ENCODE measurements around the gene ARIH1. TPM values are rescaled to one million over a fixed set of nuclear protein-coding genes. Genes with fewer than 3 reads are reported as not detected.
A peak's percentile ranks its signal among the peaks of the same experiment; 100 is the strongest.

ARIH1 gene
- total and polyA plus RNA-seq, 2 of the 4 experiments (the other 2 are of a cell fraction) = 24.0 to 41.2 TPM

DNA sequence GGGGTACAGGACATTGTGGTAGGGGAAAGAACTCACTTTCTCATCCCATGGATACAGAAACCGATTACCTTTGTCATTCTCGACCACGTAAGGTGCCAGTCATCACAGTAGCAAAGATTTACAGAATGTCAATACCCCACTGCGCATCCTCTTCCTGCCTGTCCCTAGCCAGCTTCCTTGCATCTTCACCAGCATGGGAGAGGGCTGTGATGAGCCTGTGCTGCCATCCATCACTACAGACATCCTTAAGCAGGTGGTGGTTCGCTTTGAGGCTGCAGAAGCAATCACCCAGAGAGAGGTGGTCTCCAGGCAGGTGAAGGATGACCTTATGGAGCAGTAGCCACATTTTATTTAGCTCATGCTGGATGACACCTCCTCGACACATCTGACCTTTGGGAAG lies 23.3 kb upstream of the ARIH1 start:
- H3K14ac ChIP-seq (replicated peaks; ENCODE audit: low read depth, low read length) = no peak overlapping the region; the same call in 1 of the 2 replicates
- H2AFZ ChIP-seq (replicated peaks; ENCODE audit: low read length, poor library complexity) = no peak overlapping the region
- TF ChIP-seq BHLHE40 (IDR thresholded peaks at IDR 0.05; ENCODE audit: low read depth, low read length) = no peak
- TF ChIP-seq CEBPB (IDR thresholded peaks at IDR 0.05; ENCODE audit: low read depth, low read length) = no peak
- TF ChIP-seq CTCF (conservative IDR thresholded peaks at IDR 0.05; ENCODE audit: low read depth, low read length) = no peak
- no peak for TF ChIP-seq FOS (IDR thresholded peaks at IDR 0.05; ENCODE audit: low read depth, low read length)
- no peak for TF ChIP-seq MAFK (IDR thresholded peaks at IDR 0.05; ENCODE audit: low read depth, low read length)
- no peak for TF ChIP-seq MAZ (IDR thresholded peaks at IDR 0.05; ENCODE audit: borderline replicate concordance, low read depth, low read length)
- TF ChIP-seq RFX5 (IDR thresholded peaks at IDR 0.05; ENCODE audit: low read depth, low read length) = no peak
- intact Hi-C loops (cut with micrococcal nuclease) = no loop called here
- H4K20me1 ChIP-seq (ENCODE audit: insufficient read depth, low read length) = no peaks in the 10 kb centered on the region
- no peak overlapping the region for H3K4ac ChIP-seq (ENCODE audit: low read depth, low read length)
- H2BK20ac ChIP-seq (ENCODE audit: low read depth, low read length) = no peak overlapping the region
- no peaks in the 10 kb centered on the region for H3K9me3 ChIP-seq (ENCODE audit: control insufficient read depth, insufficient read depth, low read length)
- dilution Hi-C loops (cut with HindIII; ENCODE audit: low sequenced_read_pairs, unreplicated experiment) = no loop called here
- H3K27me3 ChIP-seq (ENCODE audit: control insufficient read depth, insufficient read depth, low read length) = peaks cover 8% of the 10 kb centered on the region
- no peak overlapping the region for H3K9ac ChIP-seq (ENCODE audit: low read depth, low read length)
- H3K23ac ChIP-seq (ENCODE audit: low read depth, low read length) = no peak overlapping the region
- WGBS, 2 experiments (ENCODE audit: extremely low coverage in 2 of 2, insufficient read length in 1 of 2) = no CpG with 5 or more reads among the region's 6 CpGs
- no peaks in the 10 kb centered on the region for H3K9me1 ChIP-seq (ENCODE audit: insufficient read depth, low read length)
- H2BK15ac ChIP-seq (ENCODE audit: low read depth, low read length) = no peak overlapping the region
- H4K8ac ChIP-seq (ENCODE audit: low read depth in 2 of 2, low read length in 2 of 2) = no peak overlapping the region
- H3K27ac ChIP-seq (ENCODE audit: insufficient read depth, low read length) = no peak overlapping the region
- H2BK120ac ChIP-seq (ENCODE audit: low read depth, low read length) = no peak overlapping the region
- BruUV-seq (replicated peaks) = no TSS peak
- no peaks in the 10 kb centered on the region for H3K36me3 ChIP-seq (ENCODE audit: control insufficient read depth, insufficient read depth, low read length)
- no peak overlapping the region for H3K4me3 ChIP-seq (ENCODE audit: insufficient read depth, low read depth, low read length)
- no peak for ATAC-seq (ENCODE audit: low read depth)
- ChIA-PET CTCF (no interaction called here), POLR2A (ENCODE audit: unreplicated experiment) (no interaction called here)
- no peak overlapping the region for H3K56ac ChIP-seq (ENCODE audit: extremely low read depth, insufficient read depth, low read length)
- DNase-seq = no peak
- H2AK5ac ChIP-seq (ENCODE audit: low read depth, low read length) = no peak overlapping the region
- no peak overlapping the region for H4K5ac ChIP-seq (ENCODE audit: low read depth, low read length)
- in situ Hi-C loops (cut with MboI; ENCODE audit: low sequenced_read_pairs) = no loop called here
- H2BK5ac ChIP-seq (ENCODE audit: low read depth, low read length, poor library complexity, severe bottlenecking) = no peak overlapping the region
- H4K91ac ChIP-seq (ENCODE audit: insufficient read depth, low read depth, low read length) = no peak overlapping the region
- H2AK9ac ChIP-seq (replicated peaks; ENCODE audit: low read depth, low read length, poor library complexity) = peak overlapping the region; percentile 40
- H3K18ac ChIP-seq (ENCODE audit: low read depth, low read length) = no peak overlapping the region
- no peaks in the 10 kb centered on the region for H3K4me1 ChIP-seq (ENCODE audit: control insufficient read depth, insufficient read depth, low read length)
- no peaks in the 10 kb centered on the region for H3K79me1 ChIP-seq (ENCODE audit: low read depth in 1 of 2, low read length in 2 of 2)
- no peak overlapping the region for H3K4me2 ChIP-seq (ENCODE audit: low read depth, low read length)

Data from IMR-90 (cell line).